GM18517 (cell line): ENCODE results near the gene SLC17A6.

Source experiments
- ATAC-seq: cut with Tn5 transposase; IDR thresholded peaks from one replicate; pipeline ENCODE4 v1.9.1; 2021; ENCODE audit warnings: mild to moderate bottlenecking, moderate library complexity; ENCODE audit not compliant: unreplicated experiment

Gene SLC17A6

GRCh38 chr11:22337596-22338485 is at the start of gene SLC17A6:
Gene SLC17A6, plus strand, starts transcription at chr11:22338381. Its CDS starts 153 bp downstream, at chr11:22338534.
- ATAC-seq, result no peak

- ATAC-seq, result no peak
These were observed 35.8 kb upstream of the SLC17A6 start for GRCh38 chr11:22302368-22302767.

GRCh38 chr11:22304337-22304961 is 33.7 kb upstream of the SLC17A6 start:
- no peak for ATAC-seq

DNA sequence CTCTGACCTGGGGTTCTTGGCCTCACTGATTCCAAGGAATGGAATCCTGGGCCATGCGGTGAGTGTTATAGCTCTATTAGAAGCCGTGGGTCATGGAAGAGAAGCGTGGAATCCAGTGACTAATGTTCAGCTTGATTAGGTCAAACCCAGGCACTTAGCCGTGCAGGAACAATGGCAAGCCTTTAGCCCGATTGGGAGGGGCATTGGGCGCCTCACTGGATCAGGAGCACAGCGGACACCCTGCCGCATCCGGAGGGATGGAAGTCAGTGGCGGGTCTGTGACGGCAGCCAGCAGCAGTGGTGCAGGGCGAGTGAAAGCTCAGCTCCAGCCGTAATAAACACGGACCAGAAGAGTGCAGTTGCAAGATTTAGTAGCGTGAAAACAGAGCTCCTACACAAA is 20.5 kb upstream of the SLC17A6 start:
- ATAC-seq, result no peak

GRCh38 chr11:22331771-22332170 is 6.4 kb upstream of the SLC17A6 start:
- no peak for ATAC-seq

DNA sequence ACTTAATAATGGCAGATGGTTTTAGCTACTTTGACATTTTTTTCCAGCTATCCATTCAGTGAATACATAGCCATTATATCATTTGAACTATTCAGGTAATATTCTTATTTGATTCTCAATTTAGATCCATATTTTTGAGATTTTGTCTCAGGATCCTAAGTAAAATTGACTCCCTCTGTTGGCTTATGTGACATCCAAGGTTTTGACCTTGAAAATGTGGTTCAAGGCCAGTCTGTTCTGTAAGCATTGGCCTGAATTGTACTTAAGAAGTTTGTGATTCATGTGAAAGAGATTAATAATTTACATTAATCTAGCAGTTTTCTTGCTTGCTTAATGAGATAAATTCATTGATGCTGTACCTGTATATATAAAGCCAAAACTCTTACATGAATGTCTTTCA is 1.6 kb upstream of the SLC17A6 start:
- no peak for ATAC-seq

- ATAC-seq, result no peak
These were observed 1.4 kb downstream of the SLC17A6 start for GRCh38 chr11:22339611-22340010.

DNA sequence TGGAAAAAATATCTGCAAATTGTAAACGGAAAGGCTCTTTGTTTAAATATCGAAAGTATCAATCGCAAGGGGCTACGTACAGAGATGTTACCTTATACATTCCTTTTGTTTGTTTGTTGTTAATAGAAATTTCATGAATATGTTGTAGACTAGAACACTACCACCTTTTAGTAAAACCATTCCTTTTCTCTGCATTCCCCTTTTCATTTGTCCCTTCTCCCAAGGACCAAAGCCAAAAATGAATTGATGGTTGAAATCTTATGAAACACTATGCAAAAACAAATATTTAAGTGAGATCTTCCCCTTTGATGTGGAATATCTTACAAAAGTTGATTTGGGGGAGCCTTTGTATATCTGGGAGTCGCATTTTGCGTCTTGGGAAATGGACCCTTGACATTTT is 2.1 kb downstream of the SLC17A6 start:
- no peak for ATAC-seq

DNA sequence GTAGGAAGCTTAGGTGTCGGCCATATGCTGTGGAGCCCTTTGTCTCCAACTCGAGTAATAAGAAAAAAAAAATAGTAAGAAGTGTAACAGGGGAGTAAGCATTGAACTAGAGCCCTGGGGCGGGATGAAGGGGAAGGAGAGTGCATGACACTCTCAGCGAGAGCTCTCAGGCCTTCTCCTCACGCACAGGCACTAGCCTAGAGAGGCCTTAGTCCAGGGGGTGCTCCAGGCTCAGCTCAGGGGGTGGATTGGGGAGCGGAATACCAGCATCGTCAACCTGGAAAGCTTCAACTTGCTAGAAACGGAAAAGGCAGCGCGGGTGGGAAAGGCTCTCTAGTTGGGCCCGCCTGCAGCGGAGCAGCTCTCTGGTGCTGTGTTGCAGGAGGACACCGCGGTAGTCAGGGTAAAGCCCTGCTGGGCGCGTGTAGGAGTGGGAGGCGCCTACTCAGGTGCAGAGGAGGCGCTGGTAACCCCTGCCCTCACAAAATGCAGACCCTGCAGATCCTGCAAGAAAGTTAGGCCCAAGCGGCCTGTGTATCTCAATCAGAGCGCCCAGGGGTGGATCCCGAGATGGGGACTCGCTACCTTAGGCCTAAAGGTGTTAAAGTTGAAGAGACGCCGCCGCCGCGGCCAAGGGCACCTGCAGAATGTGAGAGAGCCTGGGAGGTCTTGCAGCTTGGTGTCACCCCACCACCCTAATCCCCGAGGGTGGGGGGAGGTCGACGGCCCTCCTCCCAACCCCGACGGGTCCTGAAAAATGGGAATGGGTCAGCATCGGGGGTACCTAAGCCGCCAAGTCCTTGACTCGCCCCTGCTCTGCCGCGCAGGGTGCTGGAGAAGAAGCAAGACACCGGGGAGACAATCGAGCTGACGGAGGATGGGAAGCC is 2.8 kb downstream of the SLC17A6 start:
- no peak for ATAC-seq

GRCh38 chr11:22341588-22341931 is 3.4 kb downstream of the SLC17A6 start:
- no peak for ATAC-seq

GRCh38 chr11:22342211-22343031 is 4.2 kb downstream of the SLC17A6 start:
- ATAC-seq, result no peak

DNA sequence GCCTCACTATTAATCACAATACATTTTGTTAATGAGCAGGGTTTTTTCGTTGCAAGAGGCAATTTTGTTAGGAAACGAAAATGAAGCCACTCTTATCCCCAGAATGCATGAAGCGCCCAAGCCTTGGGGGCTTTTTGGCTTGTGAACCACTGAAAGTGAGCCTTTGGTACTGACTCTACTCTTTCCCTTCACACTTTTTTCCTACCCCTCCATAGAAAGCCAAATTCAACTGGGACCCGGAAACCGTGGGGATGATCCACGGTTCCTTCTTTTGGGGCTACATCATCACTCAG is 4.8 kb downstream of the SLC17A6 start:
- no peak for ATAC-seq

GRCh38 chr11:22343371-22344032 is 5.3 kb downstream of the SLC17A6 start:
- no peak for ATAC-seq

DNA sequence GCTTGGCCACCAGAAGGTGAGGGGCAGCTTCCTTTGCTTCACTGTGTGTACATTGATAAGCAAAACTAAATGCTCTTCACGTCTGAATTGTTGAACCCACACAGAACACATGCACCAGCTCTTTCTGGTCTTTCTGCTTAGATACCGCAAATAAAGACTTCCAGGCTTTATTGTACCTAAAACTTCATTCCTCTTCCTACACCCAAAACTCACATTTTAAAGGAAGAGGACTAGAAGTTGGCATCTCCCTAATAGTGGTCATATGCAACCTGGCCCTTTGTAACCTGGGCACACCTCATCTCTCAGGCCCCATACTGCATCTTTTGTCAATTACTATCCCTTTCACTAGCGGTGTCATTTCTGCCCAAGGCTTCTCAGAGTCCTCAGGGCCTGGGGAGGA is 5.9 kb downstream of the SLC17A6 start:
- no peak for ATAC-seq

GRCh38 chr11:22346282-22346681 is 8.1 kb downstream of the SLC17A6 start:
- ATAC-seq, result no peak

DNA sequence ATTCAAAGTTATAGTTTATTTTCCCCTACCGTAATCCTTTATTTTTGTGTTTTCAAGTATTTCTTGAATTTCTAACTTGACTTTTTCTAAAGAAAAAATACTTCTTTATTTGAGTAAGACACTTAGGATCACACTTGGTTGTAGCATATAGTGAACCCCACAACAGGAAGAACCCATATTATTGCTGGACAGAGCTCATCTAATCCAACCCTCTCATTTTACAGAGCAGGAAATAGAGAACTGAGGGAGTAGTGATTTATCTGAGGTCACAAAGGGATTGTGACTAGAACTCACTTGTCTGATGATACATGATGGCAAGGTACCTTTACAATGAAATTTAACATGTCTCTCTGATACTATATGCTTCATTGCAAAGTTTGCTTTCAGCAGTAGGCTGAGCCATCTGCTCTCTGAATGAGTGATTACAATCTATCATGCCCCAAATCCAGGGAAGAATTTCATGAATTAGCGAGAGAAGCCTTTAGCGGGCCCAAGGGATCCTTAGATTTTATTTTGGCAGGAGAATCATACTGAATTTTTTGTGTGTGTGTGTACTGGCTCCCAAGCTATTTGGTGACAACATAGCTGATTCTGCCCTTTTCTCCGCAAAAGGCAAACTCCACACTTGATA is 9.8 kb downstream of the SLC17A6 start:
- no peak for ATAC-seq

- ATAC-seq, result no peak
These were observed 11.3 kb downstream of the SLC17A6 start for GRCh38 chr11:22349491-22349890.

DNA sequence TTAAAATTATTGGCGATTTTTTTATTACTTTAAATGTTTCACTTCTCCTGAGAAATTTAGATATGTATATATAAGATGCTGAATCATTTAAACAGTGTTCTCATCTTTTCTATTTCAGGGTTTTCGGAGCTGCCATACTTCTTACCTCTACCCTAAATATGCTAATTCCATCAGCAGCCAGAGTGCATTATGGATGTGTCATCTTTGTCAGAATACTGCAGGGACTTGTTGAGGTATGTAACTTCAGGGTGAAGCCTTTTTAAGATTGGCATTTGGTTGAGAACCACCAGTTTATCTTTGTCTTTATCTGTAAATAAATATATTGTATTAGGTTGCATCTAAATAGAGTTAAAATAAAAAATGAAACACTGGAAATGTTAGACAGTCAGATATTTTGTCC is 21.1 kb downstream of the SLC17A6 start:
- ATAC-seq, result no peak

DNA sequence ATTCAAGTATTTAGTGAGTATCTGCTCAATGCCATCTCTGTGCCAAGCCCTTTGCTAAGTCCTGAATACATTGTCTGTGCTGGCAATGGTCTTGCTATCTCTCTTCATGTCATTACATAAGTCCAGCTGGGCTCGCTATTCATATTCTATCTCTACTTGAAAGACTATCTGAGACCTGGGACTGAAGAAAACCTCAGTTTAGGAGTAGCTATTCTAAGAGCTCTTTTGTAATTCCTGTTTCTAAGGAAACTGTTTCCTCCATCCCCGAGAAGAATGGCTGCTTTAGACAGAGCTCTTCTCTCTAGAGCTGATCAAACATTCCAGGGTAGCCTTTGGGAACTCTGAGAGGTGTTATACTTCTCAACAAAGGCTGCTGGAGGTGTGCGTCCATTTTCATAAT is 33.0 kb downstream of the SLC17A6 start:
- ATAC-seq, result no peak

DNA sequence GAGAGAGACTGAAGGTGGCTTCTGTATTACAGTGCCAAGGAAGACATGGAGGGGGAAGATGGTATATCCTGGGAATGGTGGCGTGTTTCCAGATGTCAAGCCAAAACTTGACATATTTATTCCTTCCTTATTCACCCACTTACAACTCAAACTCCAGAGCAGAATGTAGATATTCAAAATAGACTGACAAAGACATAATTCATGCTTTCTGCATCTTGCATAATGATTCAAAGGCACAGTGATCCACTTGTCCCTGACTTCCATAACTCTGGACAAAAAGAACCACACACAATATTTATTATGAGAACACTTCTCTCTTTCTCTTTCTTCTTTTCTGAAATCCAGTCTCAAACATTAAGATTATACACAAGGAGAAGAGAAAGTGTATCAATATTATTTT is 48.9 kb downstream of the SLC17A6 start:
- no peak for ATAC-seq
